Measurements from ENCODE around the gene BCR.

BCR gene

GRCh38 chr22:23218053-23218866 is 38.0 kb downstream of the BCR start:
- no peak for DNase-seq

DNA sequence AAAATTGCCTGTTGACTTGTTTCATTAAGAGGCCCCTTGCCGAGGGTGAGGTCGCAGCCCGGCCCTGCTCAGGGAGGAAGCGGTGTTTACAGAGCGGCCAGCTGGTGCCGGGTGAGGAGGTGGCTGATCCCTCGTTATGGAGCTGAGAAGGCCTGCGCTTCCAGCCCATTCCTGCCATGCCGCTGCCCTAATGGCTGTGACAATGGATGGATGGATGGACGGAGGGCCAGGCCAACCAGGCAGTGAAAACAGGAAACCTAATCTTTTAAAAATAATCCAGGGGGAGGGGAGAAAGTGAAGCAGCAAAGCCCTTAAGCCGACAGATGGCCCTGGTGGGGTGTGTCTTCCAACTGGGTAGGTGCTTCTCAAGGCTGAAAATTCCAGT is 38.5 kb downstream of the BCR start:
- no peak for DNase-seq

- no peak for DNase-seq
Observed at GRCh38 chr22:23219317-23219716, 39.0 kb downstream of the BCR start.

GRCh38 chr22:23219822-23220484 is 39.6 kb downstream of the BCR start:
- peak; percentile 79 for DNase-seq

DNA sequence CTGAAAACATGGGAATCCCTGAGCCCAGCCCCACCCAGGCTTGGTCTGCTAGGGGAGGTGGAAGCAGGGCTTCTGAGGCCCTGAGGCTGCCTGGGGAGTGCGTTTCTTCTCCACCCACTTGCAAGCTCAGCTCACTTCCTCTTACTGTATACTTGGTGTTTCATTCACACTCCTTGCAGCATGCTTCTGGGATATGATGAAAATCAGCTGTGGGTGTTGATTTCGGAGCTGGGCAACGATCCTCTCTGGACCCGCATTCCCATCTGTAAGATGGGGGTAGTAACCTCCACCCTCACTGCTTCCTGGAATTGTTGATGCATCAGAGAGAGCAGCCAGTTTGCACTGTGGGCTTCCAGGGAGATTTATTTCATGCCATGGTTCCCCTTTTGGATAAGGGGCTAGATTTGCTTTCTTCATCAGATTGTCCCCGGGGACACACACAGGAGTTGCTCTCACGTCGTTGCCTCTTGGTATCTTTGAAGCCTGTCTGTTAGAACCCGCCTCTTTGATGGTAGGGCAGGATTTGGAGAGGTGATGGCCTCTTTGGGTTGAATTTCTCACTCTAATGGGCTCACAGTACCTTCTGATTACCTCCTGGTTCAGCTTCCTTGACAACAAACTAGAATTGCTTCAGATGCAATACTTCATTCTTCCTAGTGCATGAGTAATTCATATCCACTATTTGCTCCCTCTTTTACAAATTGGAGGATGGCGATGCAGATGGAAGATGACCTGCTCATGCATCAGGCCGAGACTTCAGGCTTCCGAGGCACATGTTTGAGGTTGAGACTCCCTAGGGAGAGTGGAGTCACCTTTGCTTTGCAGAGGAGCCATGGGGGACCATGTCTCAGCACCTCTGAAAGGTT is 40.4 kb downstream of the BCR start:
- no peak for DNase-seq

DNA sequence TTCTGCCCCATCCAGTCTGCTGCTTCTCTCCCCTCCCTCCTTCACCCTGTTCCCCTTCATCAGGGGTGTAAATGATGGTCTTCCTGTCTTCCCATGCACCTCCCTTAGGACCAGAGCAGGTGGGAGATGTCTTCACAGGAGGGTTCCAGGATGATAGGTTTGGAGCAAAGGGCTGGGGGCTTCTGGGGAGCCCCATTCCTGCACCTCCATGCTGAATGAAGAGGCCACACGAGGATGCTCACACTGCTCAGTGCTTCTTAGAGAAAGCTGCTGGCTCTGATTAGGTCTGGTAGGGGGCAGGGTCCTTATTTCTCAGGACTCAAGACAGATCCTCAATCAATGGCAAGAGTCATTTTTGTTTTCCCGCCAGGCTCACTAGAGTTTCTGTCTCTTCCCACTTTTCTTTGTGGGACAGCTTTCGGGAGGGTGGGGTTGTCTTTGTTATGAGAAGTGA is 41.1 kb downstream of the BCR start:
- DNase-seq, result no peak

DNA sequence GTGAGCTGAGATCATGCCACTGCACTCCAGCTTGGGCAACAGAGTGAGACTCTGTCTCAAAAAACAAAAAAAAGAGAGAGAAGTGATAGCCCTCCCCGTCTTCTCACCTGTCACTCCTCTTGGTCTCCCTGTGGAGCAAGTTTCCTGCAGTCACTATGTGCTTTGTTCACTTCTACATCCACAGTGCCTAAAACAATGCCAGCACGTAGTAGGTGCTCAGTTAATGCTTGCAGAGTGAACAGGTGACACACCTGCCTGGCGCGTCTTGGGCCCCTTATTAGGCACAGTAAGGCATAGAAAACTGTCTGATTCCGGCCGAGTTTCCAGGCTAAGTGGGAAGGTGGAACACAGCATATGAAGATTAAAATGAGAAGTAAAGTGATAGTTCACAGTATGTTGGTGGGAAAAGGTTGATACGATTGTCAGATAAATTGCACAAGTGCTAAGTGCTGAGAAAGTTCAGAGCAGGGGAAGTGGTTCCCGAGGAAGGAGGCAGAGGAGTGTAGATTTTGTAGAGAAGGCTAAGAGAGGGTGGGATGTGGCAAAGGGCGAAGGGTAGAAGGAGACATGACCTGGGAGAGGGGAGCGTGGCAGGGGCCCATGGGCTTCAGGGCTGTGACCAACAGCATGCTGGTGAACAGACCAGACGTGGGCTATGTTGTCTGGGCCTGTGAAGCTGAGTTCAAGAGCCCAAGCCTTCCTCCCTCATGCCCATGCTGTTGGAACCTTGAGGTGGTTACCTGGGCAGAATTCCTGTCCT is 41.9 kb downstream of the BCR start:
- DNase-seq, result no peak

DNA sequence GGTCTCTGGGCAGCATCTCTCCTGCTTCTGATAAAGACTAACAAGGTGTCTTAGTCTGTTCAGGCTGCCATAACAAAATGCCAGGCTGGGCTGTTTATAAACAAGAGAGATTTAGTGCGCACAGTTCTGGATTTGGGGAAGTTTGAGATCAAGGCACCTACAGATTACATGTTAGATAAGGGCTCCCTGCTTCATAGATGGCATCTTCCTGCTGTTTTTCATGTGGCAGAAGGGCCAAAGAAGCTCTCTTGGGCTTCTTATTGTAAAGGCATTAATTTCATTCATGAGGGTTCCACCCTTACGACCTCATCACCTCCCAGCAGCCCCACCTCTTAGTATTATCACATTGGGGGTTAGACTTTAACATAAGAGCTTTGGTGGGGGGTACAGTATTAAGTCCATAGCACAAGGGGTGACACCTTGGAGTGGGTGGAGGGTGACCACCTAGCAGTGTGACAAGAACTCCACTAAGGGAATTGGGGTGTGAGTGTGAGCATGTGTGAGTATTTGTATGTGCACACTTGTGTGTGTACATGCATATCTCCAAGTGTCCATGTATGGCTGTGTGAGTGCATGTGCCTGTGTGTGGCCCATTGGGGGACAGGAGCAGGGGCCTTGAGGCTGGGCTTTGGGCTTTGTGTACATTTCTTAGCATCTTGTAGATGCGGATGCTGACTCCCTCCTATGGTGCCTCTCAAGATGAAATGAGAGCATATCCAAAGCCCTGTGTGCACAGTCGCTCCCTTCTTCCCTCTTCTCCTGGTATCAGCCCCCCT is 42.7 kb downstream of the BCR start:
- DNase-seq, result no peak

GRCh38 chr22:23223569-23224317 is 43.4 kb downstream of the BCR start:
- DNase-seq, result no peak

DNA sequence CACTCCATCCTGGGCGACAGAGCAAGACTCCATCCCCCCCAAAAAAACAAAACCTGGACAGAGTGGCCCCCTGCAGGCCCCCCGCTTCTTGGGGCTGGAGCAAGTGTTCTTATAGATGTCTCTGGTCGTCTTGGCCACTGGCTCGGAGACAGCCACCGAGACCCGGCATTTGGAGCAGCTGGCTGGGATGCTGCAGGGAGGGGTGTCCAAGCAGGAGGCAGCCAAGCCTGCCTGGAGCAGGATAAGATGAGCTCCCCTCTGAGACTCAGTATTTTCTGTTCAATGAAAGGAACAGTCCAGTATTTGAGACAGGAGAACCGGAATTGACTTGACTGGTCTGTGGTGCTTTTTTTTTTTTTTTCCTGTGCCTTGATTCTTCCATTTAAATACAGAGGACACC is 44.5 kb downstream of the BCR start:
- DNase-seq, result no peak

- no peak for DNase-seq
Observed at GRCh38 chr22:23225337-23225723, 45.0 kb downstream of the BCR start.

DNA sequence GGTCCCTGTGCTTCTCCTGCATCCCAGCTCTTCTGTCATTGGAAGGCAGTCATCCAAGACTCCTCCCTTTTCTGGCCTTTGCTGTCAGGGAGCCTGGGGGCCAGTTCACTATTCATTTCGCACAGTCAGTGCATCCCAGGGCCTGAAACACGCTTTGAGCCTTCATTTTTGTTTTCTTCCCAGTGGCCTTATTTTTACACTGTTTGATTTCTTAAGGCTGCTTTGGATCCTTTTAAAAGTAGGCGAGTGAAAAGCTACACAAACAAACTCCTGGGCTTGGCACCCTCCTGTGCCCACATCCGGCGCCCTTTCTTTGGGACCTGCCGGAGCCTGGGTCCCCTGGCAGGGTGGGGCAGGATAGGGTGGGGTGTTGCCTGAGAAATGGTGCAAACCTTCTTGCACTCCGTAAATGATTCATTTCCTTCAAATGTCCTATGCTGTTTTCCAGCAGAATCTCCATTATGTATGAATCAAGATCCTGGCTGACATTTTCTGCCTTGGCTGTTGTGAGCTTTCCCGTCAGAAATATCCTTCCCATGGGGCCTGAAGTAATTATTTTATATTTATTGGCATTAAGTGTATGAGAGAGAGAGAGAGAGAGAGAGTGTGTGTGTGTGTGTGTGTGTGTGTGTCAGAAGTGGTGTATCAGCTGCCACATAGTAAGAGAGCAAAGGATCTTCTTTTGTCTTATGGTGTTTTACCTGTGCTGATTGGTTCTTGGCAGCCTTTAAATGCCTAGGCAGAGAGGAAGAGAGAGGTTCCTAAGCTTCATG is 45.6 kb downstream of the BCR start:
- no peak for DNase-seq

GRCh38 chr22:23226497-23226850 is 46.2 kb downstream of the BCR start:
- DNase-seq, result no peak

GRCh38 chr22:23227380-23227779 is 47.1 kb downstream of the BCR start:
- DNase-seq, result no peak

- no peak for DNase-seq
Observed at GRCh38 chr22:23228503-23228902, 48.2 kb downstream of the BCR start.

- no peak for DNase-seq
Observed at GRCh38 chr22:23229646-23230045, 49.3 kb downstream of the BCR start.

DNA sequence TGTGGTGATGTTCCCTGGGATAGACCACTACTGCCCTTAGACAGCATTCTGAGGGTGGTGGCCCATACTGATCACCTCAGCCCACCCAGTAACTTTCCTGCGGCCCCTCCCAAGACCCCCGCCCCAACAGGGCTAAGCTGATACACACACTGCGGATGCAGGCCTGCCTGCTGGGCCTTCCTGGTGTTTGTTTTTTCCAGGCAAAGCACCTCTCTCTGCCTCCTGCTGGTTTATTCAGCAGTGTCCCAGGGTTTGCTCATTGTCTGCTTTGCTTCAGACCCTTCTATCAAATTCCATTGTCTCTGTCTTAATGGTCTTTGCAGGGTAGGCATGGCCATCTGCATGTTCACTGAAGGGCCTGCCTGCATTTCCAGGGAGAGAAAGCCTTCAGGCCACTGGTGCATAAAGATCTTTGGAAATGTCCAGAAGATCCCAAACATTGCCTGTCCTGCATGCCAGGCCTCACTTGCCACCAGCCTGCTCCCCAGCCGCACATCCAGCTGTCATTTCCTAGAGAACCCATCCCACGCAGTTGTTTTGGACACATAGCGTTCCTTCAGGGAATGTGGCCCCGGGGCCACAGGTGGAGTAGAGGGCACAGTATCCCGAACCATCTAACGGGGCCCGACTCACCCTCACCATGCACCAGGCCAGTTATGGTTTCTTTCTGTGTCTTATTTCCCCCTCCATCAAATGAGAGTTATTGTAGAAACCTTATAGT is 50.2 kb downstream of the BCR start:
- DNase-seq, result no peak

DNA sequence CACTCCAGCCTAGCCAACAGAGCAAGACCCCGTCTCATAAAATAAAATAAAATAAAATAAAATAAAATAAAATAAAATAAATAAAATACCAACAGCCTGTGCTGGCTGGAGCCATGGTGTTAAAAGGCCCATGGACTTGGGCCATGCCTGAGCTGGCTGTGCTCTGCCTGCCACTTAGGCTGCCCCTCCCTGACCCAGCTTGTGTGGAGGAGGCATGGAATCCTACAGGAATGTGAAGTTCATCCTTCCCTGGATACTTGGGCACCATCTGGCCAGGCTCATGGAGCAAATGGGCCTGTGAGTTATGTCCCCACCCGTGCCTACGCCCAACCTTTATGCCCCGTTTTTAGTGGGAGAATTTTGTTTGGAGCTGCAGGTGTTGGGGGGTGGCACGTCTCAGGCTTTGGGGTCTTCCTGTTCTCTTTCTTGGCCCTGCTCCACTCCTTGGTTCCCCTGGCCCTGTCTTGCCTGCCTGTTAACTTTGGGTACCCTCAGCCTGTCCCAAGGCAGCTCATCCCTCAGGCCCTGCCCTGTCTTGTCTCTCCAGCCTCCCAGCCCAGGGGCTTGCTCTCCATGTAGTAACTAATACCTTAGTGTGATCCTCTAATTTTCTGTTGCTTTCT is 51.3 kb downstream of the BCR start:
- DNase-seq, result no peak
